ENCODE data around the gene VPS33A. TPM values are rescaled to one million over a fixed set of nuclear protein-coding genes. Genes with fewer than 3 reads are reported as not detected.

Gene VPS33A
- total and polyA plus RNA-seq, 10 donors, result 9.7 to 31.5 (median 21.8) TPM

DNA sequence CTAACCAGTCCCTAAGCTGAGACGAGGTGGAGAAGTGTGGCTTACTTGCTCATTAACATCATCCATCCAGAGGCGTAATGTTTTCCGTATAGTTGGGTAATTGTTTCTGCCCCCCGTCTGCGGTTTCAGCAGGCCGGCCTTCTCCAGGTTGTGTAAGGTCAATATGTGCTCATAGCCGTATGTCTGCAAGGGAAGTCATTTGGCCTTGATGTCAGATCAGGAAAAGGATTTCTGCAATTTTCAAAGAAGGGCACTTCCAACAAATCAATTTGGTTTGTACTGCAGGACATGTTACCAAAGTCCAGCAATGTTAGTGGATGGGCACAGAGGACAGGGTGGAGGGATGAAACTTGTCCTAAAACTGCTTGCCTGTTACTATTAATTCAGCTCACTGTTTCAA lies 30.6 kb downstream of the VPS33A start:
- WGBS, 5 donors, result 48 to 85% (median 72%) methylated on average over 7 of the region's 7 CpGs
- H3K36me3 ChIP-seq, result peaks cover 0 to 100% (median 78%) of the 10 kb centered on the region in 6 donors
- no peaks in the 10 kb centered on the region for H3K9me3 ChIP-seq
- TF ChIP-seq POLR2AphosphoS5 (IDR thresholded peaks at IDR 0.05), result peak in 1 of 3 donors; percentile 29
- TF ChIP-seq, protein P1, sequence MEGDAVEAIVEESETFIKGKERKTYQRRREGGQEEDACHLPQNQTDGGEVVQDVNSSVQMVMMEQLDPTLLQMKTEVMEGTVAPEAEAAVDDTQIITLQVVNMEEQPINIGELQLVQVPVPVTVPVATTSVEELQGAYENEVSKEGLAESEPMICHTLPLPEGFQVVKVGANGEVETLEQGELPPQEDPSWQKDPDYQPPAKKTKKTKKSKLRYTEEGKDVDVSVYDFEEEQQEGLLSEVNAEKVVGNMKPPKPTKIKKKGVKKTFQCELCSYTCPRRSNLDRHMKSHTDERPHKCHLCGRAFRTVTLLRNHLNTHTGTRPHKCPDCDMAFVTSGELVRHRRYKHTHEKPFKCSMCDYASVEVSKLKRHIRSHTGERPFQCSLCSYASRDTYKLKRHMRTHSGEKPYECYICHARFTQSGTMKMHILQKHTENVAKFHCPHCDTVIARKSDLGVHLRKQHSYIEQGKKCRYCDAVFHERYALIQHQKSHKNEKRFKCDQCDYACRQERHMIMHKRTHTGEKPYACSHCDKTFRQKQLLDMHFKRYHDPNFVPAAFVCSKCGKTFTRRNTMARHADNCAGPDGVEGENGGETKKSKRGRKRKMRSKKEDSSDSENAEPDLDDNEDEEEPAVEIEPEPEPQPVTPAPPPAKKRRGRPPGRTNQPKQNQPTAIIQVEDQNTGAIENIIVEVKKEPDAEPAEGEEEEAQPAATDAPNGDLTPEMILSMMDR (IDR thresholded peaks at IDR 0.05 in 8 of 11, conservative IDR thresholded peaks at IDR 0.05 in 3 of 11), result no peak
- H3K27me3 ChIP-seq (replicated peaks in 1 of 7), result no peaks in the 10 kb centered on the region
- H3K4me1 ChIP-seq, result peaks cover 0 to 6% (median 0%) of the 10 kb centered on the region in 6 donors
- intact Hi-C loops (cut with DNase I; ENCODE audit: low total_unique reads), result no loop called here
- DNase-seq, result no peak
- peak overlapping the region in 2 of 8 donors; percentile 1 for H3K27ac ChIP-seq
- H3K4me3 ChIP-seq, result no peak overlapping the region

DNA sequence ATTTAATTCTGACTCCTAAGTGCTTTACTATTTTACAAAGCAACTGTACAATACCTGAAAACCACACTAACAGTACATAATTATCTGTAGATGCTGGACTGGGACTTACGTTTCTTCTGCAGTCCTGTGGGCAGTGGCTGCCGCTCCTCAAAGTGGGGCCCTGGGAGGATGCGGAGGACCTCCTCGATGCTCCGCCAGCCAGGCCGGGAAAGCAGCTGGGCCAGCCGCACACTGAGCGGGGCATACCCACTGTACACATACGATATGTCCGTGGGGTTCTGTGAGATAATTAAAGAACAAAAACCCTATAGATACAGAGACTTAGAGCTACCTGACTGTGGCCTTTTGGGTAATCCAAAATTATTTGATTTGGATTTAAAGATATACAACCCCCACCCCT lies 33.6 kb downstream of the VPS33A start:
- WGBS, 5 donors, result 94 to 99% (median 97%) methylated on average over 10 of the region's 10 CpGs
- Histone ChIP-seq H3K27ac (no peak overlapping the region), H3K4me1 (peaks cover 0 to 14% (median 0%) of the 10 kb centered on the region in 6 donors), H3K4me3 (no peak overlapping the region), H3K36me3 (peaks cover 0 to 91% (median 79%) of the 10 kb centered on the region in 6 donors), H3K27me3 (replicated peaks in 1 of 7) (no peaks in the 10 kb centered on the region), H3K9me3 (no peaks in the 10 kb centered on the region)
- TF ChIP-seq, protein P1 (IDR thresholded peaks at IDR 0.05 in 8 of 11, conservative IDR thresholded peaks at IDR 0.05 in 3 of 11), result no peak
- TF ChIP-seq POLR2A (IDR thresholded peaks at IDR 0.05), result no peak
- no peak for TF ChIP-seq POLR2AphosphoS5 (IDR thresholded peaks at IDR 0.05)
- intact Hi-C loops (cut with DNase I; ENCODE audit: low total_unique reads), result no loop called here
- no peak for DNase-seq

DNA sequence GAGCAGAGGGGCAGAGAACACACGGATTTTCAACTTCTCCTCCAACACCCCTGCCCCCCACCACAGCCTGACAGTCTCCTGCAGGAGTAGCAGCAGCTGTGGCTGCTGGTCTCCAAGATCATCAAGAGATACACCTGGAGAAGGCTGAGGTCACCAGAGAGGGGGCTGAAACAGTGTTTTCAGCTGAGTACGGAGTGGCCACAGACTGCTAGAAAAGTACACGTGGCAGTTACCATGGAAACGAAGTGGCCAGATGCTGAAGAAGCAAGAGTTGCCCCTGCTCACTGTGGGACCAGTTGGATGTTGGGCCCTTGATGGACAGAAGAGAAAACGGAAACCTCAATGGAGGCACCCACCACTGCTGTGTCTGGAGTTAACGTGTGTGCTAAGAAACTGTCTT lies 35.5 kb downstream of the VPS33A start:
- Histone ChIP-seq H3K4me3 (no peak overlapping the region), H3K36me3 (peaks cover 0 to 72% (median 64%) of the 10 kb centered on the region in 6 donors), H3K27ac (no peak overlapping the region), H3K4me1 (peaks cover 6 to 23% (median 12%) of the 10 kb centered on the region in 6 donors), H3K27me3 (replicated peaks in 1 of 7) (no peaks in the 10 kb centered on the region), H3K9me3 (no peaks in the 10 kb centered on the region)
- intact Hi-C loops (cut with DNase I; ENCODE audit: low total_unique reads), result no loop called here
- 71 to 93% (median 79%) methylated on average over 6 of the region's 6 CpGs for WGBS, 5 donors
- DNase-seq, result no peak
- TF ChIP-seq POLR2AphosphoS5 (IDR thresholded peaks at IDR 0.05), result no peak
- no peak for TF ChIP-seq POLR2A (IDR thresholded peaks at IDR 0.05)
- TF ChIP-seq, protein P1 (IDR thresholded peaks at IDR 0.05 in 8 of 11, conservative IDR thresholded peaks at IDR 0.05 in 3 of 11), result no peak

DNA sequence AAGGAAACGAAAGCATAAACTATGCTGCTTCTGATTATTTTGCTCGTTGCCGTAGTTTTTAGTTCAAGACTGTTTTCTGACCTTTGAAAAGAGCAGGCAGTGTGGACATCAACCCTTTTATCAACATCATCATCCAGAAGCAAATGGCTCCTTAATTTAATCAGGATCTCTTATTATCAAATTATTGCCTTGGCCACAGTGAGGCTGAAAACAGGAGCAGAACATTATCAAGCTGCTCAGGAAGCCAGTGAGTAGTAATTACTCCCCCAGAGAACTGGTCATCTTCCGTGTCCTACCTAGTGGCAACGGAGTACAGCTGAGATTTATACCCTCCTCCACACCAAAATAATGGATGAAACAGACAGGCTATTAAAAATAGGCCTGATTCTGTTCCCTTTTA lies 38.2 kb downstream of the VPS33A start:
- Histone ChIP-seq H3K27me3 (replicated peaks in 1 of 7) (no peaks in the 10 kb centered on the region), H3K27ac (peak overlapping the region in 2 of 8 donors; percentile 97 to 98), H3K36me3 (peaks cover 0 to 60% (median 42%) of the 10 kb centered on the region in 6 donors), H3K4me1 (peaks cover 18 to 49% (median 36%) of the 10 kb centered on the region in 6 donors), H3K9me3 (no peaks in the 10 kb centered on the region), H3K4me3 (peak overlapping the region in 1 of 8 donors; percentile 88)
- intact Hi-C loops (cut with DNase I; ENCODE audit: low total_unique reads), result no loop called here
- 83 to 93% (median 91%) methylated on average over 5 of the region's 5 CpGs for WGBS, 5 donors
- TF ChIP-seq, protein P1 (IDR thresholded peaks at IDR 0.05 in 8 of 11, conservative IDR thresholded peaks at IDR 0.05 in 3 of 11), result no peak
- TF ChIP-seq POLR2A (IDR thresholded peaks at IDR 0.05), result no peak
- no peak for TF ChIP-seq POLR2AphosphoS5 (IDR thresholded peaks at IDR 0.05)
- no peak for DNase-seq
